Aorta (tissue), 5 donors: Measurements from ENCODE around the gene DTD2. TPM values are rescaled to one million over a fixed set of nuclear protein-coding genes. Genes with fewer than 3 reads are reported as not detected.

Source experiments
- ATAC-seq: fragments of 200-7000 bp; cut with Tn5 transposase; one replicate; pipeline ENCODE4 v1.9.1; 2022; ENCODE audit warnings: moderate library complexity; ENCODE audit not compliant: low FRiP score
- DNase-seq, 2 donors: peaks; one replicate each; pipeline ENCODE4 v3.0.0-alpha.2; 2020
- H3K27ac ChIP-seq, 2 donors: one replicate each; pipeline ENCODE4 v1.5.1; 2013; ENCODE audit warnings: low read length in 2 of 2, mild to moderate bottlenecking in 2 of 2, moderate library complexity in 2 of 2, control low read depth in 1 of 2, inconsistent platforms in 1 of 2, low read depth in 1 of 2
- H3K27me3 ChIP-seq, 2 donors: one replicate each; pipeline ENCODE4 v1.6.1; 2013; ENCODE audit warnings: control low read depth in 1 of 2, low read length in 1 of 2, mild to moderate bottlenecking in 1 of 2, moderate library complexity in 1 of 2; ENCODE audit not compliant: insufficient read depth in 2 of 2, control insufficient read depth in 1 of 2
- H3K36me3 ChIP-seq, 2 donors: one replicate each; pipeline ENCODE4 v1.6.1; 2013; ENCODE audit warnings: control low read depth in 1 of 2, low read length in 1 of 2, mild to moderate bottlenecking in 1 of 2; ENCODE audit not compliant: insufficient read depth in 2 of 2, control insufficient read depth in 1 of 2
- H3K4me1 ChIP-seq, 2 donors: one replicate each; pipeline ENCODE4 v1.6.1; 2013; ENCODE audit warnings: low read length in 2 of 2, control low read depth in 1 of 2, mild to moderate bottlenecking in 1 of 2, moderate library complexity in 1 of 2; ENCODE audit not compliant: insufficient read depth in 2 of 2, control insufficient read depth in 1 of 2
- H3K4me3 ChIP-seq, 2 donors: one replicate each; pipeline ENCODE4 v1.5.1; 2013; ENCODE audit warnings: low read length in 2 of 2, control low read depth in 1 of 2, mild to moderate bottlenecking in 1 of 2
- H3K9me3 ChIP-seq: one replicate; pipeline ENCODE4 v1.6.1; 2013; ENCODE audit warnings: mild to moderate bottlenecking, low read length; ENCODE audit not compliant: control insufficient read depth
- WGBS, 2 donors: extraction: QIAGEN DNeasy Blood & Tissue Kit; methylation state at CpG; one replicate each; pipeline ENCODE4 v1.1.7; 2013; 5-methylcytosine and 5-hydroxymethylcytosine counted together
- intact Hi-C, 2 donors: fragments of 100-400 bp; cut with DNase I; formaldehyde crosslinking; loops; one replicate each; pipeline versions ENCODE4 v1.14.2 to v1.15.0; 2022
- polyA plus RNA-seq, 2 donors: library from polyadenylated mRNA; stranded (reverse); fragments of 200-250 nt; gene quantifications; one replicate each; pipeline ENCODE4 v1.2.3, GENCODE V29; 2013
- total RNA-seq, 2 donors: library from RNA; stranded (reverse); fragmentation: NEBNext Ultra II Directional; extraction: Animal tissue kit (Norgen Biotek cat#: 25700); gene quantifications; one replicate each; pipeline ENCODE4 v1.2.1, GENCODE V29; 2021
- donor health status: healthy with polysubstance abuse.
- donor health status: Bipolar disorder and iron deficiency.
- donor health status: DM: no; HTN: no; CAD: no.
- donor health status: DM: no; HTN: no; CAD: no.
- donor health status: DM: yes; HTN: yes; CAD: no.

Gene DTD2
- total and polyA plus RNA-seq, 4 donors, result 10.0 to 16.9 (median 14.0) TPM

- DNase-seq, result peak; percentile 97 to 99
- no peaks in the 10 kb centered on the region for H3K9me3 ChIP-seq
- no peaks in the 10 kb centered on the region for H3K4me1 ChIP-seq
- WGBS, 2 donors, result 2% methylated on average over 51 to 56 of the region's 56 CpGs
- intact Hi-C loops, result no loop called here
- H3K36me3 ChIP-seq, result no peaks in the 10 kb centered on the region
- peak; percentile 99 for ATAC-seq
- H3K4me3 ChIP-seq, result peak within 1 kb of the TSS; percentile 82 to 91
- no peaks in the 10 kb centered on the region for H3K27me3 ChIP-seq
- peak within 1 kb of the TSS; percentile 19 to 66 for H3K27ac ChIP-seq
These were observed 36.8 kb downstream of the DTD2 start, which contains the start of gene HEATR5A for GRCh38 chr14:31420319-31421111. Gene HEATR5A, minus strand, starts transcription at chr14:31420550. Its CDS starts 17,575 bp downstream, at chr14:31402975.

GRCh38 chr14:31419967-31420318 lies 37.4 kb downstream of the DTD2 start:
- peak overlapping the region; percentile 19 to 39 for H3K27ac ChIP-seq
- H3K9me3 ChIP-seq, result no peaks in the 10 kb centered on the region
- no peaks in the 10 kb centered on the region for H3K4me1 ChIP-seq
- peak overlapping the region; percentile 82 to 91 for H3K4me3 ChIP-seq
- no peaks in the 10 kb centered on the region for H3K36me3 ChIP-seq
- no peaks in the 10 kb centered on the region for H3K27me3 ChIP-seq
- WGBS, 2 donors, result 0% methylated on average over 31 to 33 of the region's 33 CpGs
- ATAC-seq, result peak; percentile 87
- intact Hi-C loops, result no loop called here
- DNase-seq, result peak; percentile 74 to 89

- intact Hi-C loops, result no loop called here
These were observed 37.9 kb downstream of the DTD2 start for GRCh38 chr14:31419179-31419966.

GRCh38 chr14:31418440-31418839 lies 38.9 kb downstream of the DTD2 start:
- Histone ChIP-seq H3K27me3 (no peaks in the 10 kb centered on the region), H3K27ac (no peak overlapping the region), H3K4me1 (no peaks in the 10 kb centered on the region), H3K4me3 (no peak overlapping the region), H3K36me3 (no peaks in the 10 kb centered on the region), H3K9me3 (no peaks in the 10 kb centered on the region)
- 10 to 24% methylated on average over 1 of the region's 1 CpG for WGBS, 2 donors
- no peak for DNase-seq
- no peak for ATAC-seq
- intact Hi-C loops, result no loop called here

More at GRCh38 chr14:31419179-31419966, 37.9 kb downstream of the DTD2 start:
- H3K4me3 ChIP-seq, result peak overlapping the region; percentile 82 to 91
- no peaks in the 10 kb centered on the region for H3K9me3 ChIP-seq
- H3K4me1 ChIP-seq, result no peaks in the 10 kb centered on the region
- WGBS, 2 donors, result 1% methylated on average over 9 of the region's 9 CpGs
- no peaks in the 10 kb centered on the region for H3K36me3 ChIP-seq
- H3K27ac ChIP-seq, result peak overlapping the region in 1 of 2 donors; percentile 19
- DNase-seq (no peak), ATAC-seq (no peak)
- no peaks in the 10 kb centered on the region for H3K27me3 ChIP-seq

GRCh38 chr14:31414190-31414833 lies 43.0 kb downstream of the DTD2 start:
- no peak for DNase-seq
- ATAC-seq, result no peak
- Histone ChIP-seq H3K9me3 (no peaks in the 10 kb centered on the region), H3K27me3 (no peaks in the 10 kb centered on the region), H3K36me3 (no peaks in the 10 kb centered on the region), H3K4me3 (no peak overlapping the region), H3K4me1 (no peaks in the 10 kb centered on the region), H3K27ac (no peak overlapping the region)
- intact Hi-C loops, result no loop called here
- 1 to 2% methylated on average over 1 of the region's 1 CpG for WGBS, 2 donors

- ATAC-seq (no peak), DNase-seq (no peak)
- H3K36me3 ChIP-seq, result no peaks in the 10 kb centered on the region
- H3K4me1 ChIP-seq, result no peaks in the 10 kb centered on the region
- WGBS, 2 donors, result 2 to 3% methylated on average over 2 of the region's 2 CpGs
- no peak overlapping the region for H3K27ac ChIP-seq
- H3K9me3 ChIP-seq, result no peaks in the 10 kb centered on the region
- intact Hi-C loops, result no loop called here
- no peak overlapping the region for H3K4me3 ChIP-seq
- no peaks in the 10 kb centered on the region for H3K27me3 ChIP-seq
These were observed 46.0 kb downstream of the DTD2 start for GRCh38 chr14:31411218-31411727.

- H3K27me3 ChIP-seq, result no peaks in the 10 kb centered on the region
- ATAC-seq (no peak), DNase-seq (no peak)
- H3K9me3 ChIP-seq, result no peaks in the 10 kb centered on the region
- 82 to 86% methylated on average over 3 of the region's 3 CpGs for WGBS, 2 donors
- intact Hi-C loops, result no loop called here
- H3K4me1 ChIP-seq, result no peaks in the 10 kb centered on the region
- no peak overlapping the region for H3K4me3 ChIP-seq
- H3K27ac ChIP-seq, result no peak overlapping the region
- H3K36me3 ChIP-seq, result no peaks in the 10 kb centered on the region
These were observed 47.2 kb downstream of the DTD2 start for GRCh38 chr14:31410048-31410650.

- Histone ChIP-seq H3K9me3 (no peaks in the 10 kb centered on the region), H3K27me3 (no peaks in the 10 kb centered on the region), H3K4me3 (no peak overlapping the region), H3K4me1 (no peaks in the 10 kb centered on the region), H3K27ac (no peak overlapping the region), H3K36me3 (no peaks in the 10 kb centered on the region)
- WGBS, 2 donors, result 49 to 99% methylated on average over 1 of the region's 1 CpG
- DNase-seq, result no peak
- intact Hi-C loops, result loop anchor here in 1 of 2 donors (10.0 kb wide), 1 partner anchor 46 kb away; the partner anchor contains the start of gene DTD2
- no peak for ATAC-seq
These were observed 48.9 kb downstream of the DTD2 start for GRCh38 chr14:31408421-31408820.
